HFFc6 (cell line): ENCODE results near the gene SPRYD4. TPM values are rescaled to one million over a fixed set of nuclear protein-coding genes. Genes with fewer than 3 reads are reported as not detected.
"Not testable (repeated sequence)": the region's sequence is repeated elsewhere in the genome, so short reads cannot be mapped to it uniquely, and the experiment has no call there.

Source experiments
- DNase-seq: peaks from one replicate; pipeline ENCODE4 v3.0.0-alpha.2; 2018
- H3K27ac Mint-ChIP-seq: 2 replicates; pipeline ENCODE4 v1.8.0; 2020; ENCODE audit warnings: mild to moderate bottlenecking, mixed read lengths
- H3K27me3 Mint-ChIP-seq: 2 replicates; pipeline ENCODE4 v1.8.0; 2021; ENCODE audit warnings: mild to moderate bottlenecking, moderate library complexity, mixed read lengths; ENCODE audit not compliant: insufficient read depth
- H3K36me3 Mint-ChIP-seq: 2 replicates; pipeline ENCODE4 v1.8.0; 2021; ENCODE audit warnings: low read depth, mixed read lengths
- H3K4me1 Mint-ChIP-seq: 2 replicates; pipeline ENCODE4 v1.8.0; 2020; ENCODE audit warnings: low read depth, mixed read lengths
- H3K4me3 Mint-ChIP-seq: 2 replicates; pipeline ENCODE4 v1.8.0; 2020; ENCODE audit warnings: mild to moderate bottlenecking, moderate library complexity, mixed read lengths
- H3K9me3 Mint-ChIP-seq: 2 replicates; pipeline ENCODE4 v1.8.0; 2020; ENCODE audit warnings: mild to moderate bottlenecking, mixed read lengths
- total RNA-seq, 6 experiments: library from RNA; stranded (reverse); fragmentation: NEBNext Ultra II Directional; extraction: Animal tissue kit (Norgen Biotek cat#: 25700); gene quantifications; 2 replicates in 1 of 6; 3 replicates in 5 of 6; pipeline ENCODE4 v1.2.3, GENCODE V29; 2021
- TF ChIP-seq, protein P1 (sequence below): fragments of 200-600 bp; sonication (generic); IDR thresholded peaks from 2 replicates; pipeline ENCODE4 v1.5.0; 2021; ENCODE audit warnings: antibody characterized with exemption, mild to moderate bottlenecking

The SPRYD4 gene
- total RNA-seq, 6 experiments from 2014 or later: 2.4 to 2.9 (median 2.5) TPM

DNA sequence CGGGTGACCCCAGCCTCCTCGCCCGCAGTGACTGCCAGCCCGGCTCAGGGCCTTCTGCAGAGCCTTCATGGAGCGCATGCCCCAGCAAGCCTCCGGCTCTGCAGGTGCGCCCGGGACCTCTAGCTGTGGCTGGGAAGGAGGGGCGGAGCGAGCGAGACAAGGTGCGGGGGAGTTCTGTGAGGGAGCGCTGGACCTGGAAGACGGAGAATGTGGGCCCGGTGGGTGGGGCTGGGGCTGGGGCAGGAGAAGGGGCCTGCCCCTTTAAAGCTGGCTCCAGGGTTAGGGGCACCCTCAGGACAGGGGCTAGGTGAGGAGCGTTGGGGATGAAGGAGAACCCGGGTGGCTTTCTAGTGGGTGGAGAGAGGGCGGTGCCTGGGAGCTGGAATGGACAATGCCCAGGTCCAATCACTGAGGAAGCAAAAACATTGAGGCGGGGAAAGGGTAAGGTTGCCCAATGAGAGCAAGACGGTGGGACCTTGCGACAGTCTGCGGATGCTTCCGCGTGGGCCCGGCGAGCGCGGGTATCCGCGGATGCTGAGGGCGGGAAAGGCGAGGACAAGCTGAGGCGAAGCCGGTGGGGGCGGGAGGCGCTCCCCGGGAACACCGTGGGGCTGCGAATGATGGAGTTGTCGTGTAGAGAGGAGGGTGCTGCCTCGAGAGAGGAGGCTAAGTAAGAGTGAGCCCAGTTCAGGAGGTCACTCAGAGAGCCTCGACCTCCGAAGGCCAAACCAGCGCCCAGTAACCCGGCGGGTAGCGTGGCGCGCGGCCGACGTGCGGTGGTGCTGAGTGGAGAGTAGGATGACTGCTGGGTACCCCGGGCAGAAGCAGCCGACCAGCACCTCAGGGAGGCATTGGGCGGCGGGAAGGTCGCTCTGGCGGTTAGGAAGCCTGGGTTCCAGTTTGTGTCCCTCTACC is 19.9 kb downstream of the SPRYD4 start, which contains the start of gene GLS2:
Gene GLS2 (minus strand): TSS at position 121 of the 915 bp plus-strand sequence. CDS start 43 bp downstream, at position 78.
- no peak within 1 kb of the TSS for H3K27ac Mint-ChIP-seq
- DNase-seq: peak; percentile 43
- H3K9me3 Mint-ChIP-seq: peaks cover 7% of the 10 kb centered on the region
- H3K4me3 Mint-ChIP-seq: peak within 1 kb of the TSS; percentile 76
- H3K27me3 Mint-ChIP-seq: peaks cover 38% of the 10 kb centered on the region
- TF ChIP-seq, protein P1, sequence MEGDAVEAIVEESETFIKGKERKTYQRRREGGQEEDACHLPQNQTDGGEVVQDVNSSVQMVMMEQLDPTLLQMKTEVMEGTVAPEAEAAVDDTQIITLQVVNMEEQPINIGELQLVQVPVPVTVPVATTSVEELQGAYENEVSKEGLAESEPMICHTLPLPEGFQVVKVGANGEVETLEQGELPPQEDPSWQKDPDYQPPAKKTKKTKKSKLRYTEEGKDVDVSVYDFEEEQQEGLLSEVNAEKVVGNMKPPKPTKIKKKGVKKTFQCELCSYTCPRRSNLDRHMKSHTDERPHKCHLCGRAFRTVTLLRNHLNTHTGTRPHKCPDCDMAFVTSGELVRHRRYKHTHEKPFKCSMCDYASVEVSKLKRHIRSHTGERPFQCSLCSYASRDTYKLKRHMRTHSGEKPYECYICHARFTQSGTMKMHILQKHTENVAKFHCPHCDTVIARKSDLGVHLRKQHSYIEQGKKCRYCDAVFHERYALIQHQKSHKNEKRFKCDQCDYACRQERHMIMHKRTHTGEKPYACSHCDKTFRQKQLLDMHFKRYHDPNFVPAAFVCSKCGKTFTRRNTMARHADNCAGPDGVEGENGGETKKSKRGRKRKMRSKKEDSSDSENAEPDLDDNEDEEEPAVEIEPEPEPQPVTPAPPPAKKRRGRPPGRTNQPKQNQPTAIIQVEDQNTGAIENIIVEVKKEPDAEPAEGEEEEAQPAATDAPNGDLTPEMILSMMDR: no peak
- H3K36me3 Mint-ChIP-seq: peaks cover 12% of the 10 kb centered on the region
- H3K4me1 Mint-ChIP-seq: peaks cover 14% of the 10 kb centered on the region

DNA sequence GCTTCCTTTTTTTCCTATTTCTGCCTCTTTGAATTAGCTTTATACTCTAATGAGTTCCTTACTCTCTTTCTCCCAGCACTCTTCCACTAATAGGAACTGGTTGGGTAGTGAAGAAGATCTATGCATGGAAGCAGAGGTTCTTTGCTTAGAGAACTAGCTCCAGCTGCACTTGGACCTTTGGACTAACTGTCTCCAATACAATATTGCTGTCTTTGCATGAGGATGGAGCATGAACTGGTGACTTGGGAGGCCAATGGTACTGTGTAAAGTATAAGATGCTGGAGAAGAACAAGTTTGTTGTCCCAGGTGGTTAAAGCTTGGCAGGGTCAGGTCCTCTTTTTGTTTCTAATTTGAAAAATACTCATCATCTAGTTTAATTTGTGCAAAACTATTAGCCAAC is 22.0 kb downstream of the SPRYD4 start:
- H3K4me1 Mint-ChIP-seq: peaks cover 14% of the 10 kb centered on the region
- H3K4me3 Mint-ChIP-seq: no peak overlapping the region
- H3K27ac Mint-ChIP-seq: no peak overlapping the region
- peaks cover 13% of the 10 kb centered on the region for H3K36me3 Mint-ChIP-seq
- TF ChIP-seq, protein P1: no peak
- DNase-seq: no peak
- peaks cover 37% of the 10 kb centered on the region for H3K27me3 Mint-ChIP-seq
- H3K9me3 Mint-ChIP-seq: peaks cover 10% of the 10 kb centered on the region

DNA sequence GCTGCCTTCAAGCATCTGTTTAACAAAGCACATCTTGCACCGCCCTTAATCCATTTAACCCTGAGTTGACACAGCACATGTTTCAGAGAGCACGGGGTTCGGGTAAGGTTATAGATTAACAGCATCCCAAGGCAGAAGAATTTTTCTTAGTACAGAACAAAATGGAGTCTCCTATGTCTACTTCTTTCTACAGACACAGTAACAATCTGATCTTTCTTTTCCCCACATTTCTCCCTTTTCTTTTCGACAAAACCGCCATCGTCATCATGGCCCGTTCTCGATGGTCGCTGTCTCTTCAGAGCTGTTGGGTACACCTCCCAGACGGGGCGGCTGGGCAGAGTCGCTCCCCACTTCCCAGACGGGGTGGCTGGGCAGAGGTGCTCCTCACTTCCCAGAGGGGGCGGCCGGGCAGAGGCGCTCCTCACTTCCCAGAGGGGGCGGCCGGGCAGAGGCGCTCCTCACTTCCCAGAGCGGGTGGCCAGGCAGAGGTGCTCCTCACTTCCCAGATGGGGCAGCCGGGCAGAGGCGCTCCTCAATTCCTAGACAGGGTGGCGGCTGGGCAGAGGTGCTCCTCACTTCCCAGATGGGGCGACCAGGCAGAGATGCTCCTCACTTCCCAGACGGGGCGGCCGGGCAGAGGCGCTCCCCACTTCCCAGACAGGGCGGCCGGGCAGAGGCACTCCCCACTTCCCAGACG is 25.2 kb downstream of the SPRYD4 start:
- not testable (repeated sequence) for H3K4me1 Mint-ChIP-seq, H3K9me3 Mint-ChIP-seq, DNase-seq, H3K36me3 Mint-ChIP-seq, H3K27ac Mint-ChIP-seq, H3K4me3 Mint-ChIP-seq
- H3K27me3 Mint-ChIP-seq: peaks cover 29% of the 10 kb centered on the region

DNA sequence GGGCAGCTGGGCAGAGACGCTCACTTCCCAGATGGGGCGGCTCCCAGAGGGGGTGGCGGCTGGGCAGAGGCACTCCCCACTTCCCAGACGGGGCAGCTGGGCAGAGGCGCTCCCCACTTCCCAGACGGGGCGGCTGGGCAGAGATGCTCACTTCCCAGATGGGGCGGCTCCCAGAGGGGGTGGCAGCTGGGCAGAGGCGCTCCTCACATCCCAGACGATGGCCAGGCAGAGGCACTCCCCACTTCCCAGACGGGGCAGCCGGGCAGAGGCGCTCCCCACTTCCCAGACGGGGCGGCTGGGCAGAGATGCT is 25.7 kb downstream of the SPRYD4 start:
- H3K36me3 Mint-ChIP-seq, DNase-seq, H3K4me1 Mint-ChIP-seq, H3K27ac Mint-ChIP-seq, H3K4me3 Mint-ChIP-seq, H3K9me3 Mint-ChIP-seq: not testable (repeated sequence)
- H3K27me3 Mint-ChIP-seq: peaks cover 24% of the 10 kb centered on the region

DNA sequence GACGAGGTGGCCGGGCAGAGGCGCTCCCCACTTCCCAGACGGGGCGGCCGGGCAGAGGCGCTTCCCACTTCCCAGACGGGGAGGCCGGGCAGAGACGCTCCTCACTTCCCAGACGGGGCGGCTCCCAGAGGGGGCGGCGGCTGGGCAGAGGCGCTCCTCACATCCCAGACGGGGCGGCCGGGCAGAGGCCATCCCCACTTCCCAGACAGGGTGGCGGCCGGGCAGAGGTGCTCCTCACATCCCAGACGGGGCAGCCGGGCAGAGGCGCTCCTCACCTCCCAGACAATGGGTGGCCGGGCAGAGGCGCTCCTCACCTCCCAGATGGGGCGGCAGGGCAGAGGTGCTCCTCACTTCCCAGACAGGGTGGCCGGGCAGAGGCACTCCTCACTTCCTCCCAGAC is 26.1 kb downstream of the SPRYD4 start:
- H3K9me3 Mint-ChIP-seq, H3K36me3 Mint-ChIP-seq, DNase-seq, H3K4me1 Mint-ChIP-seq, H3K27ac Mint-ChIP-seq, H3K4me3 Mint-ChIP-seq: not testable (repeated sequence)
- H3K27me3 Mint-ChIP-seq: peaks cover 21% of the 10 kb centered on the region

DNA sequence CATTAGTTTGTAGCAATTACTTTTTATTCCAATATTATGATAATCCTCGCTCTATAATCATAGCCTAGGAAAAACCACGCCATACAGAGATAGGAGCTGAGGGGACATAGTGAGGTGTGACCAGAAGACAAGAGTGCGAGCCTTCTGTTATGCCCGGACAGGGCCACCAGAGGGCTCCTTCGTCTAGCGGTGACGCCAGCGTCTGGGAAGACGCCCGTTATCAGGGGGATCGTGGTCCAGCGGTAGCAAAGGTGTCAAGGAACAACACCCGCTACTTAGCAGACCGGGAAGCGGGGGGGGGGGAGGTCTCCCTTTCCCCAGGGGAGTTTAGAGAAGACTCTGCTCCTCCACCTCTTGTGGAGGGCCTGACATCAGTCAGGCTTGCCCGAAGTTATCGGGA is 28.3 kb downstream of the SPRYD4 start:
- H3K9me3 Mint-ChIP-seq, H3K27ac Mint-ChIP-seq, H3K36me3 Mint-ChIP-seq, H3K4me1 Mint-ChIP-seq: not testable (repeated sequence)
- peak; percentile 10 for DNase-seq
- TF ChIP-seq, protein P1: peak; percentile 56
- Mint-ChIP-seq H3K4me3 (peak overlapping the region; percentile 58), H3K27me3 (peaks cover 12% of the 10 kb centered on the region)

DNA sequence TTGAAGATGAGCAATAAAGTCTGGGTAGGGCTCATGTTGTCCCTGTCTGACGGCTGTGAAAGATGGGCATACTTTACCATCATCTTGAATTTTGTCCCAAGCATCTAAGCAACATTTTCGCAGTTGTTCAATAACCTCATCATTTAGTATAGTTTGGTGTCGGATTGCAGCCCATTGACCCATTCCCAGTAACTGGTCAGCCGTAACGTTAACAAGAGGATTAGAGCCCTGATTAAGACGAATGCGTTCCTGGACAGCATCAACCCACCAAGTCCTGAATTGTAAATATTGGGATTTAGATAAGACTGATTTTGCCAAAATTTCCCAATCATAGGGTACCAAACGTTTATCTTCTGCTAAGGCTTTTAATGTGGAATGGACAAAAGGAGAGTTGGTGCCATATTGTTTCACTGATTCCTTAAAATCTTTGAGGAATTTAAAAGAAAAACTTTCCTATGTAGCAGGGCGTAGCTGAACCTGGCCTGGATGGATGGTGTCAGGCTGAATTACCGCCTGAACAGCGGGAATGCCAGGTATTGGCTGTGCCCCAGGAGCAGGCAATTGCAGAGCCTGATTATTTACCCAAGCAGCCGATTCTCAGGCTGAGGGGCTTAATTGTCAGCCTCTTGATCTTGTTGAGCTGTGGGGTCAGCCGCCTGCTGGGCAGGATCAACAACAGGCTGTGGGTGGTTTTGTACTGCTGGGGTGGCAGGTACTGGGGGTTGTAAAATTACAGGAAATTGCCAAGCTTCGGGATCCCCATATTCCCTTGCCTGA is 29.9 kb downstream of the SPRYD4 start:
- not testable (repeated sequence) for H3K27ac Mint-ChIP-seq, H3K4me3 Mint-ChIP-seq, H3K36me3 Mint-ChIP-seq, H3K27me3 Mint-ChIP-seq, DNase-seq, H3K9me3 Mint-ChIP-seq, H3K4me1 Mint-ChIP-seq

DNA sequence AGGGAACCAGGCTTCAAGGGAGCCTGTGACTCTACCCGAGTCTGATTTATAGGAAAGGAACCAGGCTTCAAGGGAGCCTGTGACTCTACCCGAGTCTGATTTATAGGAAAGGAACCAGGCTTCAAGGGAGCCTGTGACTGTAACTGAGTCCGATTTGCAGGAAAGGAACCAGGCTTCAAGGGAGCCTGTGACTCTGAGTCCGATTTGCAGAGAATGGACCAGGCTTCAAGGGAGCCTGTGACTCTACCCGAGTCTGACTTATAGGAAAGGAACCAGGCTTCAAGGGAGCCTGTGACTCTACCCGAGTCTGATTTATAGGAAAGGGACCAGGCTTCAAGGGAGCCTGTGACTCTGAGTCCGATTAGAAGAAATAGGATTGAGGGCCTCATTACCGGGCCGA is 31.1 kb downstream of the SPRYD4 start:
- not testable (repeated sequence) for H3K27ac Mint-ChIP-seq, H3K9me3 Mint-ChIP-seq, H3K36me3 Mint-ChIP-seq

DNA sequence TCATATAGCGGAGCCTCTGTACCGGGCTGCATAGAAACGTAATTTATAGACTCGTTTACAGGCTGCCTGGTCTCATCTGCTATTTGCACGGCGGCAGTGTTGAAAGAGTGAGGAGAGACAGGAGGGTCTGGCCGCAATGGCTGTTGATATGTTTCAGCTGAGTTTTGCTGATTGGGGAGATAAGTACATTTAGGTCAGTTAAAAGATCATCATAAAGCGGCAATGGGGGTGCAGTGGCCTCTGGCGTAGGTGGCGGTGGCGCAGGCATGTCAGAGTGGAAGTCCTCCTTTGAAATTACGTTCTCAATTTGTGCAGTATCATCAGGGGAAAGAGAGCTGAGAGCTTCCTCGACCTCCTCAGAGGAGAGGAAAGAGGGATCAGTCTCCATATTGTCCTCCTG is 31.5 kb downstream of the SPRYD4 start:
- H3K4me1 Mint-ChIP-seq, H3K27ac Mint-ChIP-seq: not testable (repeated sequence)

More for the DNA sequence above, 31.1 kb downstream of the SPRYD4 start:
- H3K27me3 Mint-ChIP-seq, DNase-seq, H3K4me1 Mint-ChIP-seq, H3K4me3 Mint-ChIP-seq: not testable (repeated sequence)

More for the DNA sequence above, 31.5 kb downstream of the SPRYD4 start:
- H3K4me3 Mint-ChIP-seq, H3K27me3 Mint-ChIP-seq, DNase-seq, H3K9me3 Mint-ChIP-seq, H3K36me3 Mint-ChIP-seq: not testable (repeated sequence)
